ENCODE data around the gene FGF16. TPM values are rescaled to one million over a fixed set of nuclear protein-coding genes. Genes with fewer than 3 reads are reported as not detected.
"Not testable (repeated sequence)": the region's sequence is repeated elsewhere in the genome, so short reads cannot be mapped to it uniquely, and the experiment has no call there.

The FGF16 gene
- total and polyA plus RNA-seq, 10 of the 15 experiments (the other 5 are each of a cell fraction or from before 2014, with no cell fraction given) = not detected

- TF ChIP-seq, protein P1, sequence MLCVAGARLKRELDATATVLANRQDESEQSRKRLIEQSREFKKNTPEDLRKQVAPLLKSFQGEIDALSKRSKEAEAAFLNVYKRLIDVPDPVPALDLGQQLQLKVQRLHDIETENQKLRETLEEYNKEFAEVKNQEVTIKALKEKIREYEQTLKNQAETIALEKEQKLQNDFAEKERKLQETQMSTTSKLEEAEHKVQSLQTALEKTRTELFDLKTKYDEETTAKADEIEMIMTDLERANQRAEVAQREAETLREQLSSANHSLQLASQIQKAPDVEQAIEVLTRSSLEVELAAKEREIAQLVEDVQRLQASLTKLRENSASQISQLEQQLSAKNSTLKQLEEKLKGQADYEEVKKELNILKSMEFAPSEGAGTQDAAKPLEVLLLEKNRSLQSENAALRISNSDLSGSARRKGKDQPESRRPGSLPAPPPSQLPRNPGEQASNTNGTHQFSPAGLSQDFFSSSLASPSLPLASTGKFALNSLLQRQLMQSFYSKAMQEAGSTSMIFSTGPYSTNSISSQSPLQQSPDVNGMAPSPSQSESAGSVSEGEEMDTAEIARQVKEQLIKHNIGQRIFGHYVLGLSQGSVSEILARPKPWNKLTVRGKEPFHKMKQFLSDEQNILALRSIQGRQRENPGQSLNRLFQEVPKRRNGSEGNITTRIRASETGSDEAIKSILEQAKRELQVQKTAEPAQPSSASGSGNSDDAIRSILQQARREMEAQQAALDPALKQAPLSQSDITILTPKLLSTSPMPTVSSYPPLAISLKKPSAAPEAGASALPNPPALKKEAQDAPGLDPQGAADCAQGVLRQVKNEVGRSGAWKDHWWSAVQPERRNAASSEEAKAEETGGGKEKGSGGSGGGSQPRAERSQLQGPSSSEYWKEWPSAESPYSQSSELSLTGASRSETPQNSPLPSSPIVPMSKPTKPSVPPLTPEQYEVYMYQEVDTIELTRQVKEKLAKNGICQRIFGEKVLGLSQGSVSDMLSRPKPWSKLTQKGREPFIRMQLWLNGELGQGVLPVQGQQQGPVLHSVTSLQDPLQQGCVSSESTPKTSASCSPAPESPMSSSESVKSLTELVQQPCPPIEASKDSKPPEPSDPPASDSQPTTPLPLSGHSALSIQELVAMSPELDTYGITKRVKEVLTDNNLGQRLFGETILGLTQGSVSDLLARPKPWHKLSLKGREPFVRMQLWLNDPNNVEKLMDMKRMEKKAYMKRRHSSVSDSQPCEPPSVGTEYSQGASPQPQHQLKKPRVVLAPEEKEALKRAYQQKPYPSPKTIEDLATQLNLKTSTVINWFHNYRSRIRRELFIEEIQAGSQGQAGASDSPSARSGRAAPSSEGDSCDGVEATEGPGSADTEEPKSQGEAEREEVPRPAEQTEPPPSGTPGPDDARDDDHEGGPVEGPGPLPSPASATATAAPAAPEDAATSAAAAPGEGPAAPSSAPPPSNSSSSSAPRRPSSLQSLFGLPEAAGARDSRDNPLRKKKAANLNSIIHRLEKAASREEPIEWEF (IDR thresholded peaks at IDR 0.05; ENCODE audit: insufficient replicate concordance, low read depth, low read length) = no peak
- no peak for TF ChIP-seq NBN (IDR thresholded peaks at IDR 0.05)
- no peak for TF ChIP-seq TARDBP (IDR thresholded peaks at IDR 0.05; ENCODE audit: borderline replicate concordance)
- TF ChIP-seq NFYB (IDR thresholded peaks at IDR 0.05; ENCODE audit: insufficient read depth, low read depth, low read length) = no peak
- no peak for TF ChIP-seq ZNF24 (IDR thresholded peaks at IDR 0.05)
- no peak for TF ChIP-seq TCF3 (IDR thresholded peaks at IDR 0.05; ENCODE audit: borderline replicate concordance, insufficient read depth, low read depth, low read length)
- TF ChIP-seq ASH2L (IDR thresholded peaks at IDR 0.05; ENCODE audit: borderline replicate concordance, low read depth) = no peak
- TF ChIP-seq RAD21 (IDR thresholded peaks at IDR 0.05; ENCODE audit: insufficient read depth, low read depth, low read length) = no peak
- TF ChIP-seq NR2C2 (IDR thresholded peaks at IDR 0.05; ENCODE audit: borderline replicate concordance, control insufficient read depth, insufficient read length, low read depth) = no peak
- TF ChIP-seq POLR2A (IDR thresholded peaks at IDR 0.05; ENCODE audit: low read depth, low read length) = no peak
- TF ChIP-seq RBBP5 (conservative IDR thresholded peaks at IDR 0.05) = no peak
Observed at GRCh38 chrX:77493677-77494553, 46.7 kb downstream of the FGF16 start (continued).

DNA sequence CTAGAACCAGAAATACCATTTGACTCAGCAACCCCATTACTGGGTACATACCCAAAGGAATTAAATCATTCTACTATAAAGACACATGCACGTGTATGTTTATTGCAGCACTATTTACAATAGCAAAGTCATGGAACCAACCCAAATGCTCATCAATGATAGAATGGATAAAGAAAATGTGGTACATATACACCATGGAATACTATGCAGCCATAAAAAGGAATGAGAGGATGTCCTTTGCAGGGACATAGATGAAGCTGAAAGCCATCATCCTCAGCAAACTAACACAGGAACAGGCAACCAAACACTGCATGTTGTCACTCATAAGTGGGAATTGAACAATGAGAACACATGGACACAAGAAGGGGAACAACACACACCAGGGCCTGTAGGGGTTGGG is 53.0 kb downstream of the FGF16 start:
- H3K4me1 ChIP-seq (ENCODE audit: control insufficient read depth, insufficient read depth, low read length); H4K20me1 ChIP-seq (ENCODE audit: control insufficient read depth, insufficient read depth); BruUV-seq (replicated peaks); H2AFZ ChIP-seq (ENCODE audit: control insufficient read depth, low read depth, low read length); H3K4me2 ChIP-seq (ENCODE audit: control insufficient read depth, insufficient read depth); H3K36me3 ChIP-seq (ENCODE audit: control insufficient read depth in 2 of 2, insufficient read depth in 2 of 2, low read length in 1 of 2); FAIRE-seq; in situ Hi-C loops (cut with MboI); CTCF ChIA-PET; DNase-seq (ENCODE audit: low read depth, low spot score); H3K79me2 ChIP-seq (ENCODE audit: control insufficient read depth, insufficient read depth, low read length); H3K9ac ChIP-seq (ENCODE audit: control insufficient read depth, insufficient read depth, low read length); SMC1A ChIA-PET (ENCODE audit: uncharacterized antibody, unreplicated experiment); ATAC-seq; H3K27me3 ChIP-seq (replicated peaks in 1 of 2; ENCODE audit: control insufficient read depth in 2 of 2, insufficient read depth in 2 of 2, low read length in 1 of 2); POLR2A ChIA-PET; intact Hi-C loops (cut with micrococcal nuclease; ENCODE audit: unreplicated experiment); H3K4me3 ChIP-seq; H3K27ac ChIP-seq (ENCODE audit: control insufficient read depth, insufficient read depth); H3K9me3 ChIP-seq (replicated peaks; ENCODE audit: control insufficient read depth, insufficient read depth, low read length); RAD21 ChIA-PET (ENCODE audit: unreplicated experiment): not testable (repeated sequence)
- 5% methylated on average over 1 of the region's 1 CpG for WGBS (ENCODE audit: insufficient coverage, insufficient replicate concordance, low lambda C conversion rate, missing lambda C conversion rate)
